Body of pancreas (tissue), 4 donors: ENCODE measurements around the gene CHD6.

ENCODE experiments used
- CTCF ChIP-seq, 7 experiments: fragments of 450-650 bp in 4 of 7; fragments of 200-600 bp in 3 of 7; sonication (generic) in 3 of 7; IDR thresholded peaks; one replicate each; pipeline ENCODE4 v1.5.1; 2016 to 2019; ENCODE audit warnings: antibody characterized with exemption in 7 of 7
- POLR2A ChIP-seq, 3 donors: fragments of 450-650 bp; IDR thresholded peaks; one replicate each; pipeline ENCODE4 v1.6.1; 2016; ENCODE audit warnings: antibody characterized with exemption in 3 of 3, mild to moderate bottlenecking in 2 of 3

- no peak for TF ChIP-seq CTCF (IDR thresholded peaks at IDR 0.05)
- no peak for TF ChIP-seq POLR2A (IDR thresholded peaks at IDR 0.05)
Observed at GRCh38 chr20:41390889-41391288, 227.3 kb downstream of the CHD6 start.
